MM.1S (cell line): ENCODE data around the gene SAMD4A.

Experiments used
- DNase-seq: peaks from one replicate; pipeline ENCODE4 v3.0.0-alpha.2; 2015
- H2AFZ ChIP-seq: fragments of 300-600 bp; sonication (generic); 2 replicates; pipeline ENCODE4 v1.6.0; 2016; ENCODE audit warnings: antibody characterized with exemption, low read length
- H3F3A ChIP-seq: fragments of 300-600 bp; sonication (generic); 2 replicates; pipeline ENCODE4 v1.6.1; 2016; ENCODE audit warnings: mild to moderate bottlenecking, antibody characterized with exemption, low read length, moderate library complexity, mixed read lengths; ENCODE audit not compliant: insufficient read depth
- H3K27ac ChIP-seq: fragments of 300-600 bp; sonication (generic); 2 replicates; pipeline ENCODE4 v1.5.1; 2016; ENCODE audit warnings: mild to moderate bottlenecking, low read length
- H3K27me3 ChIP-seq: fragments of 300-600 bp; sonication (generic); replicated peaks from 2 replicates; pipeline ENCODE4 v1.6.0; 2016; ENCODE audit warnings: low read length; ENCODE audit not compliant: insufficient read depth
- H3K36me3 ChIP-seq: fragments of 300-600 bp; sonication (generic); replicated peaks from 2 replicates; pipeline ENCODE4 v1.6.1; 2016; ENCODE audit warnings: mild to moderate bottlenecking, low read length, mixed read lengths; ENCODE audit not compliant: insufficient read depth
- H3K4me1 ChIP-seq: fragments of 300-600 bp; sonication (generic); 2 replicates; pipeline ENCODE4 v1.6.1; 2016; ENCODE audit warnings: low read length, mixed read lengths
- H3K4me2 ChIP-seq: fragments of 300-600 bp; sonication (generic); 2 replicates; pipeline ENCODE4 v1.6.0; 2016; ENCODE audit warnings: low read depth, low read length
- H3K4me3 ChIP-seq: fragments of 300-600 bp; sonication (generic); 2 replicates; pipeline ENCODE4 v1.5.1; 2016; ENCODE audit warnings: low read length, mixed read lengths
- H3K79me2 ChIP-seq: fragments of 300-600 bp; sonication (generic); 2 replicates; pipeline ENCODE4 v1.6.1; 2016; ENCODE audit warnings: mixed run types, low read length, mixed read lengths
- H3K9ac ChIP-seq: fragments of 300-600 bp; sonication (generic); 2 replicates; pipeline ENCODE4 v1.6.1; 2016; ENCODE audit warnings: low read length, mixed read lengths
- H3K9me2 ChIP-seq: fragments of 300-600 bp; sonication (generic); replicated peaks from 2 replicates; pipeline ENCODE4 v1.6.1; 2016; ENCODE audit warnings: mild to moderate bottlenecking, low read length, mixed read lengths; ENCODE audit not compliant: insufficient read depth
- H3K9me3 ChIP-seq: fragments of 300-600 bp; sonication (generic); replicated peaks from 2 replicates; pipeline ENCODE4 v1.6.1; 2016; ENCODE audit warnings: mild to moderate bottlenecking, low read length, mixed read lengths; ENCODE audit not compliant: insufficient read depth
- H4K20me1 ChIP-seq: fragments of 300-600 bp; sonication (generic); 2 replicates; pipeline ENCODE4 v1.6.1; 2016; ENCODE audit warnings: mild to moderate bottlenecking, low read length, moderate library complexity, mixed read lengths; ENCODE audit not compliant: insufficient read depth
- EZH2 ChIP-seq: fragments of 300-600 bp; sonication (generic); optimal IDR thresholded peaks from 2 replicates; pipeline ENCODE3; 2017; ENCODE audit warnings: low read depth, mild to moderate bottlenecking, antibody characterized with exemption, low read length, mixed read lengths
- EZH2phosphoT487 ChIP-seq: fragments of 300-600 bp; sonication (generic); IDR thresholded peaks from 2 replicates; pipeline ENCODE4 v1.6.1; 2018; ENCODE audit warnings: antibody characterized with exemption, low read length
- TF ChIP-seq, protein P1 (sequence below): fragments of 300-600 bp; sonication (generic); IDR thresholded peaks from 2 replicates; pipeline ENCODE4 v1.5.1; 2016; ENCODE audit warnings: antibody characterized with exemption, low read length, mixed read lengths

Gene SAMD4A

GRCh38 chr14:54789781-54790480 lies 223.0 kb downstream of the SAMD4A start:
- no peak overlapping the region for H3K4me3 ChIP-seq
- H3K4me2 ChIP-seq = no peak overlapping the region
- DNase-seq = no peak
- H2AFZ ChIP-seq = no peak overlapping the region
- H3K36me3 ChIP-seq = no peaks in the 10 kb centered on the region
- H3F3A ChIP-seq = no peaks in the 10 kb centered on the region
- no peak for TF ChIP-seq EZH2phosphoT487
- no peak for TF ChIP-seq EZH2
- TF ChIP-seq, protein P1, sequence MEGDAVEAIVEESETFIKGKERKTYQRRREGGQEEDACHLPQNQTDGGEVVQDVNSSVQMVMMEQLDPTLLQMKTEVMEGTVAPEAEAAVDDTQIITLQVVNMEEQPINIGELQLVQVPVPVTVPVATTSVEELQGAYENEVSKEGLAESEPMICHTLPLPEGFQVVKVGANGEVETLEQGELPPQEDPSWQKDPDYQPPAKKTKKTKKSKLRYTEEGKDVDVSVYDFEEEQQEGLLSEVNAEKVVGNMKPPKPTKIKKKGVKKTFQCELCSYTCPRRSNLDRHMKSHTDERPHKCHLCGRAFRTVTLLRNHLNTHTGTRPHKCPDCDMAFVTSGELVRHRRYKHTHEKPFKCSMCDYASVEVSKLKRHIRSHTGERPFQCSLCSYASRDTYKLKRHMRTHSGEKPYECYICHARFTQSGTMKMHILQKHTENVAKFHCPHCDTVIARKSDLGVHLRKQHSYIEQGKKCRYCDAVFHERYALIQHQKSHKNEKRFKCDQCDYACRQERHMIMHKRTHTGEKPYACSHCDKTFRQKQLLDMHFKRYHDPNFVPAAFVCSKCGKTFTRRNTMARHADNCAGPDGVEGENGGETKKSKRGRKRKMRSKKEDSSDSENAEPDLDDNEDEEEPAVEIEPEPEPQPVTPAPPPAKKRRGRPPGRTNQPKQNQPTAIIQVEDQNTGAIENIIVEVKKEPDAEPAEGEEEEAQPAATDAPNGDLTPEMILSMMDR = no peak
- H4K20me1 ChIP-seq = no peaks in the 10 kb centered on the region
- H3K9me3 ChIP-seq = no peaks in the 10 kb centered on the region
- H3K27me3 ChIP-seq = no peaks in the 10 kb centered on the region
- no peak overlapping the region for H3K9ac ChIP-seq
- H3K27ac ChIP-seq = no peak overlapping the region
- no peaks in the 10 kb centered on the region for H3K4me1 ChIP-seq
- no peaks in the 10 kb centered on the region for H3K79me2 ChIP-seq
- no peaks in the 10 kb centered on the region for H3K9me2 ChIP-seq

DNA sequence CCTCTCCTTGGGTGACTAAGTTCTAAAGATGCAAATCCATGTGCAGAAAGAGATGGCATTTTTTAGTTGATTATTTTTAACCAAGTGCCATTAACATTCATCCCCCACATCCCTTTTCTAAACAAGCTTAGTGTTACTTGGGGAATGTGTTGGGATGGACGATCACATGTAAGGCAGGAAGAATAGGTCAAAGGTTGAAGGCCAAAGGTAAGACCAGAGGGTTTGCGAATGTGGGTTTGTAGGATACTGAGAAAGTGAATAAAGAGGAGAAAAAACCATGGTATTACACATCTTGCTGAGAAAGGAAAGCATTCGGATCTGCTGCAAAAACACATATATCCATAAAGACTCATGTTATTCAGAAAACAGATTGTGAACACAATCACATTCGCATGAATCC lies 224.1 kb downstream of the SAMD4A start:
- Histone ChIP-seq H2AFZ (no peak overlapping the region), H3K27ac (no peak overlapping the region)
- no peak for TF ChIP-seq EZH2phosphoT487
- TF ChIP-seq, protein P1 = no peak
- TF ChIP-seq EZH2 = no peak

GRCh38 chr14:54792288-54792687 lies 225.4 kb downstream of the SAMD4A start:
- no peaks in the 10 kb centered on the region for H3K27me3 ChIP-seq
- TF ChIP-seq, protein P1 = no peak
- no peak for TF ChIP-seq EZH2phosphoT487
- TF ChIP-seq EZH2 = no peak
- H3K9me3 ChIP-seq = no peaks in the 10 kb centered on the region
- no peak overlapping the region for H2AFZ ChIP-seq
- H3K9ac ChIP-seq = no peak overlapping the region
- no peak overlapping the region for H3K4me3 ChIP-seq
- H3K79me2 ChIP-seq = no peaks in the 10 kb centered on the region
- no peaks in the 10 kb centered on the region for H3K36me3 ChIP-seq
- H3K4me2 ChIP-seq = no peak overlapping the region
- no peak for DNase-seq
- no peak overlapping the region for H3K27ac ChIP-seq
- H3K4me1 ChIP-seq = no peaks in the 10 kb centered on the region
- H3F3A ChIP-seq = no peaks in the 10 kb centered on the region
- no peaks in the 10 kb centered on the region for H3K9me2 ChIP-seq
- no peaks in the 10 kb centered on the region for H4K20me1 ChIP-seq

More for the DNA sequence above, 224.1 kb downstream of the SAMD4A start:
- Histone ChIP-seq H3F3A (no peaks in the 10 kb centered on the region), H3K4me3 (no peak overlapping the region), H4K20me1 (no peaks in the 10 kb centered on the region), H3K4me1 (no peaks in the 10 kb centered on the region), H3K9me2 (no peaks in the 10 kb centered on the region), H3K36me3 (no peaks in the 10 kb centered on the region), H3K27me3 (no peaks in the 10 kb centered on the region), H3K9me3 (no peaks in the 10 kb centered on the region), H3K9ac (no peak overlapping the region), H3K4me2 (no peak overlapping the region), H3K79me2 (no peaks in the 10 kb centered on the region)
- DNase-seq = no peak
